GM21786 (cell line): ENCODE data around the gene RNU1-1.
"Not testable (repeated sequence)": the region's sequence is repeated elsewhere in the genome, so short reads cannot be mapped to it uniquely, and the experiment has no call there.

Experiments used
- ATAC-seq: cut with Tn5 transposase; IDR thresholded peaks from one replicate; pipeline ENCODE4 v1.9.1; 2021; ENCODE audit not compliant: unreplicated experiment

RNU1-1 gene

DNA sequence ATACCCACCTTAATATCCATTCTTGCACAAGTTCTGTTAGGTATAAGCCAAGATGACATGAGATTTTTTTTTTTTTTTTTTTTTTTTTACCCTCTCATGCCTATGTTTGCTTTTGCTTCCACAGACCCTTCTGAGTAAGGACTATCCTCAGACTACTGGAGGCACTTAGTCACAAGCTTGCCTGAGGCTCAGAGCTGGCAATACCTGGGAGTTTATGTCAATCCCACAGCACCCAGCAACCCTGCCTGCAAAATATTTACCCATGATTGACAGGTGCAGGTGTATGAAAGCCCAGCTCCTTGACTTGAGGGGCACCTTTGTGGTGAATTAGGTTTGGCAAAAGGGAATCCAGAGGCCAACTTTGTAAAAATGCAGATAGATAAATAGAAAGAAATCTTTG is 11.7 kb upstream of the RNU1-1 start:
- ATAC-seq, result not testable (repeated sequence)

GRCh38 chr1:16521679-16522078 is 7.6 kb upstream of the RNU1-1 start:
- not testable (repeated sequence) for ATAC-seq

DNA sequence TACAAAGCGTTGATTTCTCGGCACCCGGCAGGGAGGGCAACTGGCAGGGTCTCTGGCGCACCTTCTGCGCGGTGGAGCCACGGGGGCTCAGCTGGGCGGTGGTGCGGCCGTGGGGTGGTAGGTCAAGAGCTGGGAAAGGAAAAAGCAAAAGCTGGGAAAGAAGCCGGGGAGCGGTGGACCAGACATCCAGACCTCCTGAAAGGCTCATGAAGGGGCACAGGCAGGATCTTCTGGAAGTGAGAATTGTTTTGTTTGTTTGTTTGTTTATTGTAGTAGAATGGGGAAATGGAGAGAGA is 7.2 kb upstream of the RNU1-1 start:
- ATAC-seq, result no peak

- not testable (repeated sequence) for ATAC-seq
These were observed 6.6 kb upstream of the RNU1-1 start for GRCh38 chr1:16520435-16521287.

DNA sequence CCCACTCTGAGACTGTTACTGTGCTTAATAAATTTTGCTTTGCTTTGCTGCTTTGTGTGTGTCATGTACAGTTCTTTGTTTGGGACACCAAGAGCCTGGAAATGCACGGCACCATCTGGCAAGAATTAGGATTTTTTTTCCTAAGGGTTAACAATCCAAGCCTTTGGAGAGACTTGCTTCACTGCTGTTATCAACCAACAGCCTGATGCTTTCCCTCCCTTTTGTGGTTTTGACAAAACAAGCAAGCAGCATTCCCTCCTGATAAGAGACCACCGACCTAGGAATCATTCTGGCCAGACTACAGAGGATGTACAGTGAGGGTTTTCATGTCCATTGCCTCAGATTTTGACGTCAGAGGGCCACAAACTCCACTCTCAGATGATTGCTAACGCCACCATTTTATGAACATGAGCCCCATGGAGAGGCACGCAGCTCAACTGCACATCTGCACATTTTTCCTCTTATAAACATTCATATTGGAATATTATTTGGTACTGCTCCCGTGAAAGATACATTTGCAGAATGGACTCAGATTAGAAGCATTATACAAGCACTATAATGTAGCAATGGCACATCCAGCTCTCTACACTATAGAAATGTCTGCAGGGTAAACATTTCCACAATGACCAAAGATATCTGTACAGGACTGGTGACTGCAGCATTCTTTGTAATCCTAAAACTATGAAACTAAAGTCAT is 5.3 kb upstream of the RNU1-1 start:
- not testable (repeated sequence) for ATAC-seq

- not testable (repeated sequence) for ATAC-seq
These were observed 4.8 kb upstream of the RNU1-1 start for GRCh38 chr1:16518913-16519254.

GRCh38 chr1:16516694-16517410 is 2.8 kb upstream of the RNU1-1 start:
- ATAC-seq, result not testable (repeated sequence)

DNA sequence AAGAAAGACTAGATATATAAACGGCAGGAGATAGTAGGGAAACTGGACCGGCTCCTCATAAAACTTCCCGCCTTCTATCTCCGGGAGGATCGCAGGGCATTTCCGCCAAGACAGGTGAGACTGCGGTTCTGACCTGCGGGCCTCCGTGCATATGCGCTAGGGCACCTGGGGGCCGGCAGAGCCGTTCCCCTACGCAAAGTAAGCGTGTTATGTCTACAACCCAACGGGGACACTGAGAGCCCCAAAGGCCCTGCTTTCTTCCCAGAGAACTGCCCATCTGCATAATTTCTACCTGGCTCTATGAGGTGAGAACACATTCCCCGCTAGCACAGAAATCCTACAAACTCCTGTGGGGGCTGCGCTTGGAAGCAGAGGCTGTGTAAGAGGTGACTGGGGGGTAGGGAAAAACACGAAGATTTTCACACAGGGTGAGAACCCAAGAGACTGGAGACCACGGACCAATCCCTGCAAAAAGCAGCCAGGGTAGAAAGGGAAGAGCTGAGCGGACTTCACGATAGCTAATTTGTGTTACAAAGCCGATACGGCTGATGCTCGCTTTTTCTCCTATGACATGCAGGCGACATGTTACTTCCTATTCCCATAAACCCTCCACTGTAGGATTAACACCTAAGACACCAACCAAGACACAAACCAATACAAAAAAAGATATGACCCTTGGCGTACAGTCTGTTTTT is 526 bp downstream of the RNU1-1 start:
- ATAC-seq, result peak; percentile 56

DNA sequence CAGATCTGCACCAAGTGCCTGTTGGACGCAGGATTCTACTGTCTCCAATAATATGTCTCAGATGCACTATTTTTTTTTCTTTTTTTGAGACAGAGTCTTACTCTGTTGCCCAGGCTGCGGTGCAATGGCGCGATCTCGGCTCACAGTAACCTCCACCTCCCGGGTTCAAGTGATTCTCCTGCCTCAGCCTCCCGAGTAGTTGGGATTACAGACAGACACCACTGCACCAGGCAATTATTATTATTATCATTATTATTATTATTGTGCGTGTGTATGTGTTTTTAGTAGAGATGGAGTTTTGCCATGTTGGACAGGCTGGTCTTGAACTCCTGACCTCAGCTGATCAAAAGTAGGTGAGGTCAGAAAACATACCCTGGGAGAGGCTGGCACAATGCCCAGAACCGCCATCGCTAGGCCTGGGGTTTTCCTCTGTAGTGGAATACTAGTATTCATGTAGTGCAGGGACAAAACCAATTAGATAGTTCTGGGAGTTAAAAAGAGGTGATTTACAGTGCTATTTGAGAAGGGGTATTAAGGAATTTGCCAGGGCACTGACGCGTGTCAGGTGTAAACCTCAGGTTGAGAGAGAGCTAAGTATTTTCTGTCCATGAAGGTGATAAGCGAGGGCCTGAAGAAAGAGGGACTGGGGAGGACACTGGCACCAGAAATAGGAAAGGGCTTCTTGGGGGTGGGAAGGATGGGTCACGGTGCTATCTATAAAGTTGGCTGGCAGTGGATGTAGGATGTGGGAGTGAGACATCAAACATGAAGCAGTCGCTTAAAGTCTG is 1.3 kb downstream of the RNU1-1 start:
- not testable (repeated sequence) for ATAC-seq

DNA sequence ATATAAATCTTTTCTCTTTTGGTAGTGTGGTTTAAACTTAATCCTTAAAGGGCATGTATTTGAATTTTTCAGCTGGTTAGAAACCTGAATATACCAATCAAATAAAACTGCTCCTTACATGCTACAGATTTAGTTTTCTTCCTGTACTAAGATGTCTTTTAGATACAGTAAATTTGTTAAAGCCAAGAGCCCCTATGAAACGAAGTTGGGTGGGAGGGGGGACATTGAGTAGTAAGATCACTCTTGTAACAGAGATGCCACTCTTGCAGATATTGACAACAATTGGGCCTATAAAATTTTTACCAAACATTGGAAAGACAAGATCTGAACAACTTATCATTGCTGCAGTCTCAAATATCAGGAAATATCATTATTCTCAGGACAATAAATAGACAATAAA is 2.2 kb downstream of the RNU1-1 start:
- not testable (repeated sequence) for ATAC-seq

DNA sequence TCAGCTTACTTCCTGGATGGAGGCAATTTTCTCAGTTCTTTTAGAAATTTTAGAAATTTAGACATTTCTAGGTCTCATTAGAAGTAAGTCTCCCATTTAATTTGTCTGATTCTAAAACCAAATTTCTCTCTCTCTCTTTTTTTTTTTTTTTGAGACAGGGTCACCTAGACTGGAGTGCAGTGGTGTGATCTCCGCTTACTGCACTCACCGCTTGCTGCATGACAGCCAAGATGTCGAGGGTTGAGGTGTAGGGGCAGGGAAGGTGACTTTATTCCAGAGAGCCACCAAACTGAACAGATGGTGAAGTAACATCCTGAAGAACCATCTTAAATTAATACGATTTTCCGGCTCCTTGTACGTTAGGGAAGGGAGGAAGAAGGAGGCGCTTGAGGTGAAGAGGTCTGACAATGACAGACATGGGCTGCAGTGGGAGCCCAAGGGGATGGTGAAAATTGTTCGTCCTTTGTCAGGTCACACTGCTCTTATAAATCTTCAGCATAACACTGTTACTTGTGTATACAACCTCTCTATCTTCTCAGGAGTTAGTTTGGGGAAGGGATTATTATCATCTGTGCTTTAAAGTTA is 5.1 kb downstream of the RNU1-1 start:
- not testable (repeated sequence) for ATAC-seq

- not testable (repeated sequence) for ATAC-seq
These were observed 7.5 kb downstream of the RNU1-1 start for GRCh38 chr1:16506364-16507136.

DNA sequence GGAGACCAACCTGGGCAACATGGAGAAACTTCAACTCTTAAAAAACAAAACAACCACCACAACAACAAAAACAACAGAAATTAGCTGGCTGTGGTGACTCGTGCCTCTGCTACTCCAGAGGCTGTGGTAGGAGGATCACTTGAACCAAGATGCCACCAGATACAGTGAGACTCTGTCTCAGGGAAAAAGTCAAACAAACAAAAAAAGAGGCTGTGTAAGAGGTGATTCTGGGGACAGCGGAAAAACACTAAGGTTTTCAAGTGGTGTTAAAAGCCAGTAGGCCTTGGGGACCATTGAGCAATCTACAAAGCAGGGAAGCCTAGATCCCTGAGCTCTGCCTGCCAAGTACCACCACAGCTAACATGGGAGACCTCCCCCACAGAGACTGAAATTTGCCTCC is 8.2 kb downstream of the RNU1-1 start:
- ATAC-seq, result not testable (repeated sequence)

GRCh38 chr1:16503494-16503893 is 10.6 kb downstream of the RNU1-1 start:
- ATAC-seq, result no peak

DNA sequence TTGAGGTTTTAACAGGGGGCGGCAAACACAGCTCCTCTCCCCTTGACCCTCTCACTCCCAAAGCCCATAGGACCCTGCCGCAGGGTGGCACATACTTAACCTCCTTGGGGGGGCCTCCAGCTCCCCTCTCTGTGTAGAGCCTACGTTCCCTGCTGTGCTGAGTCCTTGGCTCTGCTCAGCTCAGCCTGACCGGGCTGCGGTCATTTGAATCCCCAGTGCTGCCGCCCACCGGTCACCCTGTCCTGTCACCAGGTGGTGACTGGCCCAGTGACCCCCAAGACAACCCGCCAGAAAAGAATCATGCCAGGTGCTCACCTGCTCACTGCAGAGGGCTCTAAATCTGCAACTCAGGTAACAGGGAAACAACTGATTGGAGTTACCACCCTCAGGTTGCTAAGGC is 12.6 kb downstream of the RNU1-1 start:
- not testable (repeated sequence) for ATAC-seq

DNA sequence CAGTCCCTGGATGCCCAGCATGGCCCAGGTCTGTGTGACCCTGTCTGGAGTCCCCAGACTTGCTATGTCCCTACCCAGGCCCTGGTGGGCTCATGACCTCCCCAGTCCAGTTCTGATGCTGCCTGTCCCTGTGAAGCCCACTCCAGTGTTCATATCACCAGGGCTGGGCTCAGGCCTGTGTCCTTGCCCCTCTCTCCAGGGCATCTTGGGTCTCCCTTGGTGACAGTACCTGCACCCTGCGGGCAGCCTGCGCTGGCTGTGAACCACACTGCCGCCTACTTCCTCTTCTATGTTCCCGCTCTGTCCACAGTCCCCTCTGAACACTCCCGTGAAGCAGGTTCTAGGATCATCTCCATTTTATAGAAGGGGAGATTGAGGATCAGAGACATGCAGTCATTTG is 13.1 kb downstream of the RNU1-1 start:
- not testable (repeated sequence) for ATAC-seq

DNA sequence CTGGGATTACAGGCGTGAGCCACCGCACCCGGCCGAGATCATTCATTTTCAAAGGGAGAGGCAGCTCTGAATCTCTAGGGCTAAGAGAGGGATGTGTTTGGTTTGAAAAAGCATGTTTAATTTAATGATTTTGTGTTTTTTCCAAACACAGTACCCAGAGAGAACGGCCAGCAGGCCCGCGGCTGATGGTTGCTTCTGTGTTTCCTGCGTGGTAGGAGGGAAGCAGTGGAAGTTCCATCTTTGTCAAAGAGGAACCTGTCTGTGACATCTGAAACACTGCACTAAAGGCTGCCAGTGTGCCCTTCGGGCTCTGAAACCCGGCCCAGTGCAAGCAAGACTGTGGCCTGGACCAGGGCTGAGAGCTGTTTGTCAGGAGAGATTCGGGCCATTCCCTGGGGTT is 13.6 kb downstream of the RNU1-1 start:
- ATAC-seq, result not testable (repeated sequence)

GRCh38 chr1:16498573-16499413 is 15.3 kb downstream of the RNU1-1 start:
- peak; percentile 75 for ATAC-seq
